ENCODE measurements around the gene TAX1BP3.

GRCh38 chr17:3698139-3698538, 29.8 kb upstream of the TAX1BP3 start:
- no peak for TF ChIP-seq CTCF (IDR thresholded peaks at IDR 0.05; ENCODE audit: low read depth, low read length, missing input control)
- no peak for TF ChIP-seq MAX (IDR thresholded peaks at IDR 0.05)
- no peak for TF ChIP-seq GABPA (IDR thresholded peaks at IDR 0.05 in 1 of 2, conservative IDR thresholded peaks at IDR 0.05 in 1 of 2)
- no peak for TF ChIP-seq YY1 (IDR thresholded peaks at IDR 0.05)
- no peak for TF ChIP-seq ZBTB33 (IDR thresholded peaks at IDR 0.05)
- TF ChIP-seq HNF4A (conservative IDR thresholded peaks at IDR 0.05) = no peak
- TF ChIP-seq TAF1 (conservative IDR thresholded peaks at IDR 0.05) = no peak
- TF ChIP-seq SP1 (IDR thresholded peaks at IDR 0.05) = no peak
- no peak for TF ChIP-seq RAD21 (IDR thresholded peaks at IDR 0.05)
- no peak for TF ChIP-seq JUND (IDR thresholded peaks at IDR 0.05)
- no peak for TF ChIP-seq EGR1 (IDR thresholded peaks at IDR 0.05; ENCODE audit: low read depth in 2 of 2)

Data from liver (tissue), 3 donors.